Suprapubic skin (tissue), 4 donors: ENCODE results near the gene NRP2. TPM values are rescaled to one million over a fixed set of nuclear protein-coding genes. Genes with fewer than 3 reads are reported as not detected.

ENCODE experiments used
- DNase-seq, 2 donors: peaks; one replicate each; pipeline ENCODE4 v3.0.0-alpha.2; 2019; ENCODE audit warnings: low spot score in 2 of 2
- H3K27ac ChIP-seq: fragments of 200-600 bp; sonication (generic); one replicate; pipeline ENCODE4 v1.5.1; 2019
- H3K27me3 ChIP-seq: fragments of 200-600 bp; sonication (generic); one replicate; pipeline ENCODE4 v1.5.1; 2019
- H3K36me3 ChIP-seq: fragments of 200-600 bp; sonication (generic); one replicate; pipeline ENCODE4 v1.5.1; 2019
- H3K4me1 ChIP-seq: fragments of 200-600 bp; sonication (generic); one replicate; pipeline ENCODE4 v1.5.1; 2019
- H3K4me3 ChIP-seq: fragments of 200-600 bp; sonication (generic); one replicate; pipeline ENCODE4 v1.5.1; 2019; ENCODE audit warnings: mild to moderate bottlenecking
- H3K9me3 ChIP-seq: fragments of 200-600 bp; sonication (generic); one replicate; pipeline ENCODE4 v1.5.1; 2019
- EP300 ChIP-seq: sonication (generic); formaldehyde crosslinking; IDR thresholded peaks from one replicate; pipeline ENCODE4 v1.6.1; 2017; ENCODE audit warnings: antibody characterized with exemption
- POLR2A ChIP-seq, 2 donors: fragments of 450-650 bp; IDR thresholded peaks; one replicate each; pipeline ENCODE4 v1.6.1; 2017; ENCODE audit warnings: antibody characterized with exemption in 2 of 2, mild to moderate bottlenecking in 2 of 2, moderate library complexity in 2 of 2
- POLR2AphosphoS5 ChIP-seq, 3 donors: sonication (generic); formaldehyde crosslinking; IDR thresholded peaks; one replicate each; pipeline ENCODE4 v1.6.1; 2017; ENCODE audit warnings: antibody characterized with exemption in 3 of 3
- WGBS: methylation state at CpG from one replicate; pipeline ENCODE4 v1.1.5; 2018; 5-methylcytosine and 5-hydroxymethylcytosine counted together
- total RNA-seq, 4 donors: library from RNA; depleted of rRNA; stranded (reverse); fragments of >200 nt; gene quantifications; one replicate each; pipeline ENCODE4 v1.1.0, GENCODE V29; 2016
- TF ChIP-seq, protein P1 (sequence below), 2 donors: fragments of 200-600 bp in 1 of 2; fragments of 450-650 bp in 1 of 2; sonication (generic) in 1 of 2; IDR thresholded peaks; one replicate each; pipeline ENCODE4 v1.5.1; 2016 to 2019; ENCODE audit warnings: antibody characterized with exemption in 2 of 2, mild to moderate bottlenecking in 1 of 2, moderate library complexity in 1 of 2

Gene NRP2
- total RNA-seq, 4 donors from 2014 or later: 3.4 to 8.9 (median 6.6) TPM

DNA sequence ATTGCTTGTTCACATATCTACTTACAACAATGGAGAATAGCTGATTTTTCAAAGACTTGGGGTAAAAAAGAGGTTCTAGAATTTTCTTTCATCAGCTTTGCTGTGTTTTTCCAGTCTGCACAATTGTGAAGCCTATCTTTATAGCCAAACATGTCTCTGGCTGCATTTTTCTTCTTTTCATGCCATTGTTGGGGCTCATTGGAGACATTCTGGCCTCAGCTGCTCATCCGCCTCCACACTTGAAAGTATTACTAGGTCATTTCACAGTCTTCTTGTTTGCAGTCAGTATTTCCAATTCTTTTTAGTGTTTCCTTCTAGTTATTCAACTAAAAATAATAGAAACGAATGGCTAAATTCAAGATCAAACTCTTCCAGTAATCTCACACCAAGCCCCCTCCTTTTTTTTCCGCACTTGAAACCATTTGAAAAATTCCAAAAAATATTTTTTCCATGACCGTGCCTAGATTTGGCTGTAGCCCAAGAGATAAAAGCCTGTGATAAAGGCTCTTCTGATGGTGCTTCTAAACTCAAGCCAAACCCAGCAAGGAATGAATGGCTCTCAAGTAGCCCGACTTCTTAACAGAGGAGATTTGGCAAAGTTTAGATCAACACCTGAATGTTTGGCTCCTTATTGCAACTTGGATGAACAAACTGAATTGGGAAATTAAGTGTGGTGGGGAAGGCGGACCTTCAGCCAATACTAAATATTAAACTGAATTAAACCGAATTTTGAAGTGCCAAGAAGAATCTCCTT is 103.4 kb downstream of the NRP2 start:
- Histone ChIP-seq H3K9me3 (no peaks in the 10 kb centered on the region), H3K4me3 (no peak overlapping the region), H3K4me1 (no peaks in the 10 kb centered on the region), H3K36me3 (no peaks in the 10 kb centered on the region), H3K27me3 (no peaks in the 10 kb centered on the region), H3K27ac (no peak overlapping the region)
- TF ChIP-seq, protein P1, sequence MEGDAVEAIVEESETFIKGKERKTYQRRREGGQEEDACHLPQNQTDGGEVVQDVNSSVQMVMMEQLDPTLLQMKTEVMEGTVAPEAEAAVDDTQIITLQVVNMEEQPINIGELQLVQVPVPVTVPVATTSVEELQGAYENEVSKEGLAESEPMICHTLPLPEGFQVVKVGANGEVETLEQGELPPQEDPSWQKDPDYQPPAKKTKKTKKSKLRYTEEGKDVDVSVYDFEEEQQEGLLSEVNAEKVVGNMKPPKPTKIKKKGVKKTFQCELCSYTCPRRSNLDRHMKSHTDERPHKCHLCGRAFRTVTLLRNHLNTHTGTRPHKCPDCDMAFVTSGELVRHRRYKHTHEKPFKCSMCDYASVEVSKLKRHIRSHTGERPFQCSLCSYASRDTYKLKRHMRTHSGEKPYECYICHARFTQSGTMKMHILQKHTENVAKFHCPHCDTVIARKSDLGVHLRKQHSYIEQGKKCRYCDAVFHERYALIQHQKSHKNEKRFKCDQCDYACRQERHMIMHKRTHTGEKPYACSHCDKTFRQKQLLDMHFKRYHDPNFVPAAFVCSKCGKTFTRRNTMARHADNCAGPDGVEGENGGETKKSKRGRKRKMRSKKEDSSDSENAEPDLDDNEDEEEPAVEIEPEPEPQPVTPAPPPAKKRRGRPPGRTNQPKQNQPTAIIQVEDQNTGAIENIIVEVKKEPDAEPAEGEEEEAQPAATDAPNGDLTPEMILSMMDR (IDR thresholded peaks at IDR 0.05): no peak
- TF ChIP-seq POLR2A (IDR thresholded peaks at IDR 0.05): no peak
- TF ChIP-seq POLR2AphosphoS5 (IDR thresholded peaks at IDR 0.05): no peak
- TF ChIP-seq EP300: no peak
- 62% methylated on average over 7 of the region's 7 CpGs for WGBS
- DNase-seq: no peak

DNA sequence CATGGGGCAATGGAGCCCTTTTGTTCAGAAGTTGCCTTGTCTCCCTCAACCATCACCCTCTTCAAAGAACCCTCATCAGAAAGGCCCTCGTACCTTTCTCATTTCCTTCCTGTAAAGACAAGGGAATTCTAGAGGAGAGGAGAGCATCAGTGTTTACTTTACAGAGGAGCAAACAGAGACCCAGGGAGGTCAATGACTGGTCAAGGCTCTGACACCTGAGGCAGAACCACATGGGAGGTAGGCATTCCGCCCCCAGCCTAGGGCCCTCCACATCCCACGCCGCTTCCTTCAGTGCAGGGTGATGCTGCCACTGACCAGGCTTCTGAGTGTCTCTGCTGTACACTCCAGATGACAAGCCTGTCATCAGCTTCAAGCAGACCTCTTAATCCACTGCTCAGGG is 104.7 kb downstream of the NRP2 start:
- no peak for TF ChIP-seq EP300
- TF ChIP-seq, protein P1 (IDR thresholded peaks at IDR 0.05): no peak
- no peak for TF ChIP-seq POLR2AphosphoS5 (IDR thresholded peaks at IDR 0.05)
- no peaks in the 10 kb centered on the region for H3K9me3 ChIP-seq
- H3K27me3 ChIP-seq: no peaks in the 10 kb centered on the region
- no peak overlapping the region for H3K27ac ChIP-seq
- H3K4me1 ChIP-seq: no peaks in the 10 kb centered on the region
- no peak overlapping the region for H3K4me3 ChIP-seq
- no peak for DNase-seq
- no peaks in the 10 kb centered on the region for H3K36me3 ChIP-seq
- 94% methylated on average over 1 of the region's 4 CpGs for WGBS

DNA sequence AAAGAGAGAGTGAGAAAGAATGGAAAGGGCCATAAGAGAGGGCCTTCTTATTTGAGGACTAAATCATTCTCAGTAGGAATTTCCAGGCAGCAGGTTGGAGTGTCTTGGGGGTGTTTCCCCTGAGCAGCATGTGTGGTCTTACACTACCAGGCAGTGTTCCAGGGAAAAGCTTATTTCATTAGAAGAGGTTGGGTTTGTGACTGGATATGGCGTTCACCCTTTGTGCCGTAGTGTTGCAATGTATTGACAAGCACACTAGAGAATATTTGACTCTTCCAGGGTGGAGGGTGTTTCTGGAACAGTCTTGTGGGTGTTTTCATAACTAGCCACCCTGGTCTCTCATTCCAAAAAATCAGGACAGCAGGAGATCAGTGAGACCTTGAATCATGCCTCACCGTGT is 105.5 kb downstream of the NRP2 start:
- no peak overlapping the region for H3K4me3 ChIP-seq
- no peaks in the 10 kb centered on the region for H3K27me3 ChIP-seq
- H3K4me1 ChIP-seq: no peaks in the 10 kb centered on the region
- no peak for DNase-seq
- H3K36me3 ChIP-seq: no peaks in the 10 kb centered on the region
- H3K27ac ChIP-seq: no peak overlapping the region
- H3K9me3 ChIP-seq: no peaks in the 10 kb centered on the region
- no peak for TF ChIP-seq POLR2AphosphoS5 (IDR thresholded peaks at IDR 0.05)
- no peak for TF ChIP-seq POLR2A (IDR thresholded peaks at IDR 0.05)
- WGBS: 94% methylated on average over 3 of the region's 3 CpGs

DNA sequence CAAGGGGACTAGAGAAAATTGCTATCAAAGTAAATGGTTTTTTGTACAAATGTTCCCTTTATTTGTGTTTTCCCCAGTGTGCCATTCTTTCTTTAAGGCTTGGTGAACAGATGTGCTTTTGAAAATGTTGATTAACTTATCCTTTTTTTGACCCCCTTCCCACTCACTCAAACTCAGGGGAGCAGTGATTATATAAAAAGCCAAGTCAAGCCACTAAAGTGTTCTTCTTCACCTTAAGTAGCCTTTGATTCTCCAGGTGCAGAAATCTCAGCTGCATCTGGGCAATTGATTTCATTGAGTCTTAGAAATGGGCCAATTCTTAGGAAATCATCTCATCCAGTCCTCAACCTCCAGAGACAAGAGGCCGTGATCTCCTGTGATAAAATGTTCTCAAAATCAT is 107.6 kb downstream of the NRP2 start:
- Histone ChIP-seq H3K4me3 (no peak overlapping the region), H3K9me3 (no peaks in the 10 kb centered on the region), H3K27me3 (no peaks in the 10 kb centered on the region), H3K4me1 (no peaks in the 10 kb centered on the region), H3K36me3 (peaks cover 5% of the 10 kb centered on the region), H3K27ac (no peak overlapping the region)
- TF ChIP-seq, protein P1 (IDR thresholded peaks at IDR 0.05): no peak
- TF ChIP-seq POLR2AphosphoS5 (IDR thresholded peaks at IDR 0.05): no peak
- no peak for TF ChIP-seq POLR2A (IDR thresholded peaks at IDR 0.05)
- TF ChIP-seq EP300: no peak
- no peak for DNase-seq
- 84% methylated on average over 1 of the region's 1 CpG for WGBS

DNA sequence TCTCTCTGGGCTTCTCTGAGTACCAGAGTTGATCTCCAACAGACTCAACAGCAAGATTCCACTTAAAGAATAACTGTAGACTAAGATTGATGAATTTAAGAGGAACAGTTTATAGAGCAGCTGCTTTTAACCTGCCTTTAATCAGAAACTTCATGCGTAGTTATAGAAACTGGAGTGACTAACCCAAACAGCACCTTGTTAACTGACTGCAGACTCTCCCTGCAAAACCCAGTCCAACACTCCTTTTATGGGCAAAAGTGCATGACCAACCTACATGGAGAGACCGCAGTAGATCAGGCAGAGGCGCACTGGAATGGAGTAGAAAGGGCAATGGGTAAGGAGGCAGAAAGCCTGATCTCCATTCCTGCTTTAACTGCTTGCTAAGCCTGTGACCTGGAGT is 110.6 kb downstream of the NRP2 start:
- WGBS: 98% methylated on average over 3 of the region's 3 CpGs
- H3K9me3 ChIP-seq: no peaks in the 10 kb centered on the region
- H3K4me1 ChIP-seq: no peaks in the 10 kb centered on the region
- DNase-seq: no peak
- TF ChIP-seq POLR2AphosphoS5 (IDR thresholded peaks at IDR 0.05) (no peak), EP300 (no peak), POLR2A (IDR thresholded peaks at IDR 0.05) (no peak)
- TF ChIP-seq, protein P1 (IDR thresholded peaks at IDR 0.05): no peak
- H3K4me3 ChIP-seq: no peak overlapping the region
- H3K27ac ChIP-seq: no peak overlapping the region
- H3K36me3 ChIP-seq: peaks cover 5% of the 10 kb centered on the region
- H3K27me3 ChIP-seq: no peaks in the 10 kb centered on the region
